GM18499 (cell line): ENCODE results near the gene TBX4.
"Not testable (repeated sequence)": the region's sequence is repeated elsewhere in the genome, so short reads cannot be mapped to it uniquely, and the experiment has no call there.

ENCODE experiments used
- ATAC-seq: cut with Tn5 transposase; IDR thresholded peaks from one replicate; pipeline ENCODE4 v1.9.1; 2021; ENCODE audit warnings: moderate number of reproducible peaks; ENCODE audit not compliant: insufficient read depth, unreplicated experiment

The TBX4 gene

DNA sequence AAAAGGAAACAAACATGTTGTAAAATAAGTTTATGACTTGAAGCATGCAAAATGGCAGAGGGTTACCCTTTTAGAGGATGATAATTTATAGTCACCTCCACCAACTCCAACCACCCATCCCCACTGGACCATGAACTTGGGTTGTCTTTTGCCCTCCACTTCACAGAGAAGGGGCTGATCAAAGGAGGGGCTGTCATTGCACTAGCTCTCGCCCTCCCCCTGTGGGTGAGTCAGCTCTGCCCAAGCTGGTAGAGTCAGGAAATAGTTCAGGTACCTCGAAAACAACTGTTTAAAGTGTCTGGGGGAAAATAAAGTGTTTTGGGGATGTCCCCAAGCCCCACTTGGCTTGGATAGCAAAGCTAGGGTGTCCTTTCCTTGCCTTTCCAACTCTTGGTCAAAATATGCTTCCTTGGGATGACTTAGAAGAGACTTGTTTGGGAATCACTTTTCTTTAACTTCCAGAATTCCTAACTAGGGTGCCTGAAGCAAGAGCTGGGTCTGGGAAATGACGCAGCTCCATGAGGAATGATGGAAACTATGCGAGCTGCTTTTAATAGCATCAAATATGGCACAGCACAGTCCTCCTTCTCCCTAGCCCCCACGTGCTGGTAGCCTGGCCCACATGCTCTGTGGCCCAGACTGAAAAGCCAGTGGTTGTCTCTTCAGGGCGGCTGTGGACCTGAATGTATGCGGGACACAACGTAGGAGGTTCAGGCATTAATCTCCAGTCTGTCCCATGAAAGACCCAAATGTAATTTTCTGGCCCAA, 40.7 kb downstream of the TBX4 start:
- ATAC-seq = no peak

DNA sequence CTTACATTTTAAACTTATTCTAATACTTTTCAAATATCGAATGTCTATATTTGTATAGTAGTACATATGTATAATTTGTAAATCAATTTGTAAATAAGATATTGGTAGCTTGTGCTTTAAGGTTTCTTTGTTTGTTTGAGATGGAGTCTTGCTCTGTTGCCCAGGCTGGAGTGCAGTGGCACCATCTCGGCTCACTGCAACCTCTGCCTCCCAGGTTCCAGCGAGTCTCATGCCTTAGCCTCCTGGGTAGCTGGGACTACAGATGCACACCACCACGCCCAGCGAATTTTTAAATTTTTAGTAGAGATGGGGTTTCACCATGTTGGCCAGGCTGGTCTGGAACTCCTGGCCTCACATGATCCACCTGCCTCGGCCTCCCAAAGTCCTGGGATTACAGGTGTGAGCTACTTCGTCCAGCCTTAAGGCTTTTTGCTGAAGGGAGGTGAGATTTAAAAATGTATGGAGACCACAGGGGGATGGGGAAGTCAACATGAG, 41.7 kb downstream of the TBX4 start:
- ATAC-seq = not testable (repeated sequence)

DNA sequence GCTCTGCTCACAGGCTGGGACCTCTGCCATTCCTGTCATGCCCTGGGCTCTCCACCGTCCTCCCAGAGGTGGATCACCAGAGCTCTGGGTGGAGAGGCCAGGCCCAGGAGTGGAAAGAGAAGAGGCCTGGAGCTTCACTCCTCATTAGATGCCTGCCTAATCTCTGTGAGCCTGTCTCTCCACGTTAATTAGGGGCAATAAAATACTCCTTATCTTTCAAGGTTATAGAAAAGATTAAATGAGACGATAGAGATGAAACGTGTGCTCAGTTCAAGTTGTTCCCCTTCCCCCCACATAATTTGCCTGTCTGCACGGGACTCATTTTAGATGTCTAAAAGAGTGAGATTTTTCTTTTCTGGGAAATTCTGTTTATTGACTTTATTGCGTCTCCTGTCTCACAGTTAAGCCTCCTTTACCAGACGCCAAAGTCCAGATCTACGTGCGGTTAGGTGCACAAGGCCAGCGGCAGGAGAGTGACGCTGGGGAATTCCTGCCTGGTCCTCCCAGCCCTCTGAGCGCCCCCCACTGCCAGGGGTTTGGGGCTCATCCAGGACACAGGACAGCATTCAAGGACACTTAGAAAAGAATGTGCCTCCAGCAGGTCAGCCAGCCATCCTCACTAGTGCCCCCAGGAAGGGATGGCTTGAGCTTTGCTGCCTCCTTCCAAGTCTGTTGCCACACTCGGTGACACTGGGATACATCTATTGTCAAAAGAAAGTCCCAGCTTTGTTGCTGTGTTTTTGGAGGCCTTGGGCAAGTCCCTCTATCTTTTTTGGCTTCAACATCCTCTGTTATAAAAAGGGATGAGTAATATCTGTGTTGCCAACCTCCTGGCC, 42.3 kb downstream of the TBX4 start:
- ATAC-seq = no peak

DNA sequence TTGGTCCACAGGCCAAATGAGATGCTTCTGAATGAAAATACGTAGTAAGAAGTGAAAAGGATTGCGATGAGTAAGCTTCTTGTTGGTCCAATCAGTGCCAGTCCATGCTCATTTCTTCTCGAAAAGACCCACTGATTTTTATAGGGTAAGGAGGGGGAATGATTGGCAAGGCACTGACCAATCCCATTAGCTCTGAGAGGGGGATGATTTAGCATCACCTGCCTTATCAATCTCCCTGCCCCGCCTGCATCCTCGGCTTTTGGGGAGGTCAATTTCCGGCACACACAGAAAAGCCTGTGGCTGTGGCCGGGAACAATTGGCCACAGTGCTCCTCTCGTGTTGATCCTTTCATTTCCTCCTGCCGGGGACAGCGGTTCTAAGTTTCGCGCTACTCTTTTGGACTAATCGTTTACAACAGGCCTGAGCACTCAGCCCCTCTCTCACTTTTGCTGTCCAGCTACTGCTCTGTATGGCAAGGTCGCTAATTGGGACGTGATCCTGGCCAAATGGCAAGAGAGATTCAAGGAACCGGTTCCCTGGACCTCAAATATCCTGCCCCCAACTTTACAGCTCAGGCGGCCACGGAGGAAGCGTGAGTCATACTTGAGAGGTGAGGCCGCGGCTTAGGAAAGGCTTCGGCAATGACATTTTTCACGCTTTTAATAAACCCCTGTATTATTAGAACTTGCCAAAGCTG, 43.1 kb downstream of the TBX4 start:
- no peak for ATAC-seq

DNA sequence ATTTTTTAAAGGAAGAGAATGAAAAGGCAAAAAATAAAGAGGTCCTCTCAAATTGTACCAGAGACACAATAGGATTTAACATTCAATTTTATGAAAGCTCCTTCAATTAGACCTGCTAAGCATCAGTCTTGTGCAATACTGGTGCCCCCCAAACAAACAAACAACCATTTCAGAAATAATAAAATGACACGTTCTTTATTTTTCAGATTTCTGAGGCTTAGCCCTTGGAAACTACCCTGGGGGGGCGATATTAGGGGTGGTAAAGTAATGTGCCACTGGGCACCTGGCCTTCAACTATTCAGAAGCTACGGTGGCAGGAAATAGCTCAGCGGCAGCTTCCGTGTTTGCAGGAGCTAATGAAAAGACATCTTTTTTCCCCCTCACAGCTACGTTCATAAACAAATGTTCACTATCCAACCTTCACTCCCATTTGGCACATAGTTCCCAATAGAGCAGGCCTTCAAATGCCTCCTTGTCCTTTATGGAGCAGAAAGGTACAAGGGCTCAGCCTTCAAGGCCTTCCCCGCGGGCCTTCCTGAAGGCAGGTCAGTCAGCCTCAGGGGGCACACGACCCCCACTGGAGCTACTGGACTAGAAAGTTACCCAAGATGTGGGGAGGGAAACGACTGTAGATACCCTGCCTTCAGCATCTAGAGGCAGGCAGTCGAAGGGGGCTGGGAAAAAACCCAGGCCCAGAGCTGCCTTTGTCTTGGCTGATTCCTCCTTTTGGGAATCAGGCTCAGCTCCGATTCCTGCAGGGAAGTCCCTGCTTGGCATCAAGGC, 44.1 kb downstream of the TBX4 start:
- ATAC-seq = no peak

DNA sequence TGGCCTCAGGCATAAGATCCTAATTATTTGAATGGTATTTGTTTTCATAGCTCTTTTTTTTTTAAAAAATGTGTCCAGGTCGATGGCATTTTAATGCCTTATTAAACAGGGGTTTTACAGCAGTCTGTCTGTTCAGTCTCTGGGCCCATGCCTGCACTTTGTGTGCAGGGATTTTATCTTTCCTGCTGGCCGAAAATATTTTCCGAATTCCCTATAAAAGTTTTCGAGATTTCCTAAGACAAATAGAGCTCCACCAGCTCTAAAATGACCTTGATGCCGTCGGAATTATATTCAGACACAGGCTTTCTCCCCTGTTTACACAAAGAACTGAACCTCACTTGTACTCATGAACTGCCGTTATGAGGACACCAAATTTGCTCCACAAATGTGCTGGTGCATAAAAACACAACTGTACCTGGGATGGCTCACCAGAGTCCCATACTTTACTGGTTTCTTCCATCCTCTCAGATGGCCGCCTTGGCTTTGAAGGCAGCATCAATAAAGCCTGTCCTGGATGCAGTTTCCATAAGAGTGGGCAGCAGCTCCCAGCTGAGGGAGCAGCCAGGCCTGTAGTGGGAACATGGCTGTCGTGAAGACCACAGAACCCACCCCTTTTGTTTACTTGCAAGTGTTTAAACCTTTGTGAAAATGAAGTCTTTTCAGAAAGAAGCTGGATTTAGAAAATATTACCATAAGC, 44.9 kb downstream of the TBX4 start:
- no peak for ATAC-seq

DNA sequence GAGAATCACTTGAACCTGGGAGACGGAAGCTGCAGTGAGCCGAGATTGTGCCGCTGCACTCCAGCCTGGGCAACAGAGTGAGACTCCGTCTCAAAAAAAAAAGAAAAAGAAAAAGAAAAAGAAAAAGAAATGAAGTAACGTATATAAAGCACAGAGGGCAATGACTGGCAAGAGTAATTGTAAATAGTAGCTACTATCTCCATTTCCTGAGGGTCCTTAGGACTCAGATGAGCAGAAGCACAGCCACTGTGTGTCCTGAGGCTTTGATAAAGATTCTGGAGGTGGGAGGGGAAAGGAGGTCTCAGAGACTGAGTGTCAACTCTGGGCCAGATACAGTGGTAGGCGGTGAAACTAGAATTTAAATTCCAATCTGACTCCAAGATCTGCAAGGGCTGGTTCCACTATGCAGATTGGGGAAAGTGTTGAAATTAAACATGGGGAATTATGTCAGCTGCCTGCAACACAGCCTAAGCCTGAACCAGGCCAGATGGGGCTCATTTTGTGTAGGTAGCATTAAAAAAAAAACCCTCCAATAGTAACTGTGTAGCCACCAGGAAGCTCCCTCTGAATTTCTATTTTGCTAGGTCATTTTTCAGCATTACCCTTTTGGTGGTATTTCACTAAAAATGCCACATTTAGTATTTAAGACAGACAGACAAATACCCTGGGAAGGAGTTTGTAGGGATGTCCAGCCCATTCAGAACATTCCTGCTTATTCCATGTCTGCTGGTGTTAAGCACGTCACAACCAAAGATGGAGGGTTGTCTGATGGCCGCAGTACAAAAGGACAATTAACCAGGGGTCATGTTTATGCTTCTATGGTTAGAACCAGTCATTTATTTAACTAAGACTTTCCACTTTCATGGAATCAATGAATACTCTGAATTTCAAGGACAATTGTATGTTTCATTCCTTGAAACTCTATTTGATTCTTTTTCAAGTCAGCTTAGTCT, 46.1 kb downstream of the TBX4 start:
- ATAC-seq = no peak

DNA sequence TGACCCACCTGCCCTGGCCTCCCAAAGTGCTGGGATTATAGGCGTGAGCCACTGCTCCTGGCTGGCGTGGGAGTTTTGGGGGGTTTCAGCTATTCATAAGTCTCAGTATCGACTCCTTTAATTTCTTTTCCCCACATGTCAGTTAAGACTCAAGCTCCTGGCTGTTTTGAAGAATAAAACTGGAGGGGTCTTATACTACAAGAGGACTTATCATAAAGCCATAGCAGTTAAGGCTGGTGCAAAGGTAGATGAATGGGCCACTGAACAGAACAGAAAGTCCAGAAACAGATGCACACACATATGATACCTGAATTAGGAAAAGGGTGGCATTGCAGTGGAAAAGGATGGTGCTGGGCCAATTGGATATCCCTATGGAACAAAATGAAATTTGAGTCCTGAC, 47.4 kb downstream of the TBX4 start:
- ATAC-seq = no peak

DNA sequence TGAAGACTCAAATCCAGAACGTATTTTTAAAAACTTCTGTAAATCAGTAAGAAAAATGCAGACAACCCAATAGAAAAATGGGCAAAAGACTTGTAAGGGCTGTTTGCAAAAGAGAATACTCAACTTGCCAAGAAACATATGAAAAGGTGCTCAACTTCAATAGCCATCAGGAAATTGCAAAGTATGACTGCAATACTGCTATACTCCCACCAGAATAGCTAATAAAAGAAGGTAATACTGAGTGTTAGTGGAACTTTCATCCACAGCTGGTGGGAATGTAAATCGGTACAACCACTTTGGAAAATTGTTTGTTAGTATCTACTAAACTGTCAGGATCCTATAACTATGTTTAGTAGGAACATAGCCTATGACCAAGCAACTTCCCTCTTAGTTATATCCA, 48.1 kb downstream of the TBX4 start:
- no peak for ATAC-seq

DNA sequence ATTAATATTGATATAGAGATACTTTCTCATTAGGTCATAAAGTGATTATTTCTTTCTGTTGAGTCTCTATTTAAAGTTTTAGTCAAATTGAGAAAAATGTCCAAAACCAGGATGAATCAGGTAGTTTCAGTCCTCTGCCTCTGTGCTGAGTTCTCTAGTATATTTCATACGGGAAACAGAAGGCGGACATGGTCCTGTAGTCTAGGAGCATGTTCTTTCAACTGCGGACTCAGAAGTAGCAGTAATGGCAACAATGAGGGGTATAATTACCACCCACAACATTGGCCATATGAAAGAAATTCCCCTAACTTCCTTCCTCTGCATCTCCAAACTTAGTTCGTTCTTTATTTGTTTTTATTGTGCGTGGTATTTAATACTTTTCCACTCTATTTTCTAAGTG, 50.1 kb downstream of the TBX4 start:
- no peak for ATAC-seq

DNA sequence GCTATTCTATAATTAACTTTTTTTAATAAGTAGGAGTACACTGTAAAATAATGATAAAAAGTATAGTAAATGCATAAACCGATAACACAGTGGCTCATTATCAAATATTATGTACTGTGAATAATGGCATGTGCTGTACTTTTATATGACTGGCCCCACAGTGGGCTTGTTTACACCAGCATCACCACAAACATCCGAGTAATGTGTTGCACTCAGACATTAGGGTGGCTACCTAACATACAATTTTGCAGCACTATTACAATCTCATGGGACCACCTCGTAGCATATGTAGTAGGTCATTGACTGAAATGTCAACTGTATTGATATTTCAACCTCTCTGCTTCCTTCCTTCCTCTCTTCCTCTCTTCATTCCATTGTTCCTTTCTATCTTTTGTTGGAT, 51.7 kb downstream of the TBX4 start:
- ATAC-seq = no peak

DNA sequence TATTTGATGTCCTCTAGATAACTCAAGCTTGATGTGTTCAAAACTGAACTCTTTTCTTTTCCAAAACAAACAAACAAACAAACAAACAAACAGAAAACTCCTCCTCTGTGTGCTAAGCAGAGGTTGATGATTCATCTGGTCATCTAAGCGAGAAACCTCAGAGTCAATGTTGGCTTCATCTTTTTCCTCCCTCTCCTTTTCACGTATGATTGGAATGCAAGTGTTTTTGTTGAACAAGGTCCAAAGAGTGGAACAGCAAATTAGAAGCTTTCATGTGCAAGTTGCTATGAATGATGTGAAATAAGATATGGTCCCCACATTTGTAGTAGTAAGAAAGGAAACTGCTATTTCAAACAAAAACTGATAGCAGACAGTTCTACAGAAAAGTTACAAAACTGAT, 52.5 kb downstream of the TBX4 start:
- ATAC-seq = no peak

DNA sequence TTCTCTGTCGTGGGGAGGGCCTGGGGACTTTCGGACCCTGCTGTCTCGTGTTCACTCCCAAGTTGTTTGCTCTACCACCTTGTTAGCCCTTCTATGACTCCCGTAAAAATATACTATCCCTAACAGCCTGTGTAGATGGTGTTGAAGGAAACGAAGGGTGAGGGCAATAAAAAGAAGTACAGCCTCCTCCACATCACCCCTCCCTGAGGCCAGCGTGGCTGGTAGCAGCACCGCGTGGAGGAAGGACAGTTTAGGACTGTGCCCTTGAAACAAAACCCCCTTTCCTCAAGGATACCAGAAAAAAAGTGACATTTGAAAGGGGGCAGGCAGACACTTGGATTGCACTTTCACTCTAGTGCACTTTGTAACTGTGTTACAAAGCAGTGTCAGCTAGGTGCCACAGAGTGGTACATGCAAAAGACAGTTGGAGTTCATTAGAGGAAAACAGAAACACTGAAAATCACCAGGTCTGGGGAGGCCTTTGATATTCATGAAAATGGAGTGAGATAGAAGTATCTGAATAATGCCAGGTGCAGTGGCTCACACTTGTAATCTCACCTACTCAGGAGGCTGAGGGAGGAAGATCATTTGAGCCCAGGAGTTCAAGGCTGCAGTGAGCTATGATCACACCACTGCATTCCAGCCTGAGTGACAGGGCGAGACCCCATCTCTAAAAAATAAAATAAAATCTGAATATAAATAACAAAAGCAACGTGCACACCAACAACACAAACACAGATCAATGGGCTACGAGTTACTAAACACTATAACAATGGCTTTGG, 53.8 kb downstream of the TBX4 start:
- no peak for ATAC-seq

DNA sequence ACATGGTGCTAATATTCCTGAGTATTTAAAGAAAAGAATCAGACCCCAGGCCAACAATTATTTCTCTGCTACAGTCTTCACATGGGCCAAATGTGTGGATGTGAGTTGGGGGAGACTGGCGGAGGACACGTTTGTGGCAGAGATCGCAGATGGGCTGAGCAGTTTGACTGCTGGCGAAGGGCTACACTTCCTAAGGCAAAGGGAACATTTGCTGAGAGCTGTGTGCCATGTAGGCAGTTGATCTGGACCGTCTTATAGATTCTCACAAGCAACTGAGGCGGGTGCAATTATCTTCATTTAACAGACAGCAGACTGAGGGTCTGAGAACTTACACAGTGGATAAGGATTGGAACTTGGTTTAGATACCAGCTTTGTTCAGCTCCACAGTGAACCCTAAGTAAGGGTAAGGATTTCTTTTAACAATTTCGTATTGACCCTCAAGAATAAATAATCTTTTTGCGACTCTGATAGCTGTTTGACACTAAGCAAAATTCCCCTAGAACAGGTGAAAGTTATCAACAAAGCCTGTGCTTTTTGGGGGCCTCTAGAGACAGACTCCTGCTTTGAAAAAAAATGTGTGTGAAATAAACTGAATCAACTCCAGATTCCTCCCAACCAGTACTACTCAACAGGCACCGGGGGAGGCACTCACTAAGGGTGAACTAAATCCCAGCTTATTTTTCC, 55.3 kb downstream of the TBX4 start:
- no peak for ATAC-seq

DNA sequence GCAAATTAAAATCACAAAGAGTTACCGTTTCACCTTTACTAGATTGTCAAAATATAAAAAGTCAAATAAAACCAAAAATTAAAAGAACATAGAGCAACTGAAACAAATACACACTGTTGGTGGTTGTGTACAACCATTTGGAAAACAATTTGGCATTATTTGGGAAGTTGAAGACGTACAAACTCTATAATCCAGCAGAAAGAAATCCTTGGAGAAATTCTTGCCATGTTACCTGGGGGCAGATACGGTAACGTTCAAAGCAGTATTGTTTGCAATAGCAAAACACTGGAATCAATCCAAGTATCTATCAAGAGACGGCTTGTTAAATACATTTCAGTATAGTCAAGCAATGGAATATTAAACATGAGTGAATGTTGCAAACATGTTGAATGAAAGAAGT, 56.7 kb downstream of the TBX4 start:
- no peak for ATAC-seq

DNA sequence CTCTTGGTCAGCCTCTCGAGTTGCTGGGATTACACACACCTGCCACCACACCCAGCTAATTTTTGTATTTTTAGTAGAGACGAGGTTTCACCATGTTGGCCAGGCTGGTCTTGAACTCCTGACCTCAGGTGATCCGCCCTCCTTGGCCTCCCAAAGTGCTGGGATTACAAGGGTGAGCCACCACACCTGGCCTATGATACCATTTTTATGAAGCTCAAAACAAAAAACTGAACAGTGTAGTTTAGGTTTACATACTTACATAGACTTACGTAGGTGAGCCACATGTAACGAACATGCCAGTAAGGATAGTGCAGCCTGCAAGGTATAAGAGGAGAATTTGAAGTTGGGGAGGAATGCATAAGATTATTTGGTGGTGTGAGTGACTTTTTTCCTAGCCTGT, 57.2 kb downstream of the TBX4 start:
- not testable (repeated sequence) for ATAC-seq

DNA sequence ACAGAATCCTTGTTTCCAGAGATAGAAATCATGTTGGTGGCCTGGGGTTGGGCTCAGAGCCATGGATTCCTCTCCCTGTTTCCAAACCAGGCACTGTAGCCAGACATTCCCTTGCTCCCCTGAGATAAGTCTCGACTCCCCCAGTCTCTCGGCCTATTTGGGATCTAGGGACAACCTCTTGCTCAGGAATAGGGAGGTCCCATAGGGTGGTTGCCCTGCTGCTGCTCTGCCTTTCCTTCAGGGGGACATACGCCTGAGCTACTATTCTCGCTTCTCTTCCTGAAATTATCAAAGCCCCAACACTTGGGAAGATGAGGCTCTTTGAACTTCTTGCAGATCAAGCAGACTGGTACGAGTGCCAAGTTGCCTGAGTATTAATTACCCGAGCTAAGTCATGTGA, 58.0 kb downstream of the TBX4 start:
- no peak for ATAC-seq
